Body of pancreas (tissue), 4 donors: ENCODE results near the gene UFD1.

Experiments used
- CTCF ChIP-seq, 7 experiments: fragments of 450-650 bp in 4 of 7; fragments of 200-600 bp in 3 of 7; sonication (generic) in 3 of 7; IDR thresholded peaks; one replicate each; pipeline ENCODE4 v1.5.1; 2016 to 2019; ENCODE audit warnings: antibody characterized with exemption in 7 of 7
- POLR2A ChIP-seq, 3 donors: fragments of 450-650 bp; IDR thresholded peaks; one replicate each; pipeline ENCODE4 v1.6.1; 2016; ENCODE audit warnings: antibody characterized with exemption in 3 of 3, mild to moderate bottlenecking in 2 of 3

GRCh38 chr22:19432133-19432851 is 46.7 kb downstream of the UFD1 start, which contains the start of gene MRPL40:
- TF ChIP-seq POLR2A (IDR thresholded peaks at IDR 0.05) (peak; percentile 86 to 93 (median 90)), CTCF (IDR thresholded peaks at IDR 0.05) (peak in 2 of 7 experiments; percentile 11 to 36)
